H9 (cell line): Measurements from ENCODE around the gene SLC17A3. TPM values are rescaled to one million over a fixed set of nuclear protein-coding genes. Genes with fewer than 3 reads are reported as not detected.

Experiments used
- DNase-seq: peaks from one replicate; pipeline ENCODE4 v3.0.0-alpha.2; 2017
- H2AFZ ChIP-seq: one replicate; pipeline ENCODE4 v1.6.1; 2013; ENCODE audit warnings: mild to moderate bottlenecking, low read length, control low read depth, moderate library complexity
- H2AK5ac ChIP-seq: 2 replicates; pipeline ENCODE4 v1.6.1; 2013; ENCODE audit warnings: low read length, control low read depth, mixed read lengths; ENCODE audit not compliant: insufficient read length
- H2BK120ac ChIP-seq: one replicate; pipeline ENCODE4 v1.6.1; 2013; ENCODE audit warnings: low read depth, mild to moderate bottlenecking, low read length, control low read depth, inconsistent platforms; ENCODE audit not compliant: poor library complexity, severe bottlenecking
- H2BK12ac ChIP-seq: 2 replicates; pipeline ENCODE4 v1.6.1; 2013; ENCODE audit warnings: low read length, control low read depth, mixed read lengths, low read depth; ENCODE audit not compliant: insufficient read length
- H2BK15ac ChIP-seq: 2 replicates; pipeline ENCODE4 v1.6.1; 2013; ENCODE audit warnings: low read depth, low read length, control low read depth
- H2BK20ac ChIP-seq: one replicate; pipeline ENCODE4 v1.6.1; 2013; ENCODE audit warnings: low read depth, mild to moderate bottlenecking, low read length, control low read depth, inconsistent platforms; ENCODE audit not compliant: poor library complexity, severe bottlenecking
- H2BK5ac ChIP-seq: 2 replicates; pipeline ENCODE4 v1.6.1; 2013; ENCODE audit warnings: low read length, control low read depth, mixed read lengths; ENCODE audit not compliant: insufficient read length
- H3K14ac ChIP-seq: 2 replicates; pipeline ENCODE4 v1.6.1; 2013; ENCODE audit warnings: low read length, control low read depth; ENCODE audit not compliant: insufficient read depth
- H3K18ac ChIP-seq: 2 replicates; pipeline ENCODE4 v1.6.1; 2013; ENCODE audit warnings: low read depth, mild to moderate bottlenecking, mixed read lengths, low read length, control low read depth; ENCODE audit not compliant: insufficient read length
- H3K23ac ChIP-seq: 2 replicates; pipeline ENCODE4 v1.6.1; 2013; ENCODE audit warnings: low read length, control low read depth, mixed read lengths, low read depth; ENCODE audit not compliant: insufficient read length
- H3K23me2 ChIP-seq: 2 replicates; pipeline ENCODE4 v1.6.1; 2013; ENCODE audit warnings: low read depth, mild to moderate bottlenecking, mixed read lengths, low read length, control low read depth; ENCODE audit not compliant: insufficient read length, poor library complexity, severe bottlenecking
- H3K27ac ChIP-seq: 2 replicates; pipeline ENCODE4 v1.5.1; 2013; ENCODE audit warnings: low read length, control low read depth, mixed read lengths, low read depth; ENCODE audit not compliant: insufficient read length
- H3K27me3 ChIP-seq: 2 replicates; pipeline ENCODE4 v1.6.1; 2013; ENCODE audit warnings: low read length, control low read depth, inconsistent platforms; ENCODE audit not compliant: insufficient read depth
- H3K4ac ChIP-seq: 2 replicates; pipeline ENCODE4 v1.6.1; 2013; ENCODE audit warnings: low read depth, mild to moderate bottlenecking, control low read depth, inconsistent platforms, low read length, moderate library complexity
- H3K4me1 ChIP-seq: 2 replicates; pipeline ENCODE4 v1.6.1; 2013; ENCODE audit warnings: low read length, control low read depth, inconsistent platforms; ENCODE audit not compliant: insufficient read depth
- H3K4me2 ChIP-seq: 2 replicates; pipeline ENCODE4 v1.6.1; 2013; ENCODE audit warnings: low read length, control low read depth, mixed read lengths; ENCODE audit not compliant: insufficient read length, insufficient read depth
- H3K56ac ChIP-seq: 2 replicates; pipeline ENCODE4 v1.6.1; 2013; ENCODE audit warnings: low read depth, mild to moderate bottlenecking, mixed read lengths, low read length, control low read depth; ENCODE audit not compliant: insufficient read length
- H3K79me1 ChIP-seq: 2 replicates; pipeline ENCODE4 v1.6.1; 2013; ENCODE audit warnings: low read depth, mild to moderate bottlenecking, moderate library complexity, low read length, control low read depth, inconsistent platforms; ENCODE audit not compliant: insufficient read depth, poor library complexity, severe bottlenecking
- H3K79me2 ChIP-seq: 2 replicates; pipeline ENCODE4 v1.6.1; 2013; ENCODE audit warnings: low read length, control low read depth, inconsistent platforms; ENCODE audit not compliant: insufficient read depth
- H3K9ac ChIP-seq: 2 replicates; pipeline ENCODE4 v1.6.1; 2013; ENCODE audit warnings: low read length, control low read depth, mixed read lengths; ENCODE audit not compliant: insufficient read length; ENCODE audit errors: extremely low read depth
- H3K9me3 ChIP-seq: one replicate; pipeline ENCODE4 v1.6.1; 2013; ENCODE audit warnings: low read depth, low read length, inconsistent platforms; ENCODE audit not compliant: control insufficient read depth
- H3T11ph ChIP-seq: one replicate; pipeline ENCODE4 v1.6.1; 2013; ENCODE audit warnings: mild to moderate bottlenecking, low read length, control low read depth, inconsistent platforms
- H4K20me1 ChIP-seq: one replicate; pipeline ENCODE4 v1.6.1; 2013; ENCODE audit not compliant: control insufficient read depth, insufficient read length, insufficient read depth
- H4K5ac ChIP-seq: 2 replicates; pipeline ENCODE4 v1.6.1; 2013; ENCODE audit warnings: low read depth, mild to moderate bottlenecking, mixed read lengths, low read length, control low read depth; ENCODE audit not compliant: insufficient read length
- H4K8ac ChIP-seq: replicated peaks from 2 replicates; pipeline ENCODE4 v1.6.1; 2013; ENCODE audit warnings: low read length, control low read depth, mixed read lengths, low read depth; ENCODE audit not compliant: insufficient read length
- H4K91ac ChIP-seq: 2 replicates; pipeline ENCODE4 v1.6.1; 2013; ENCODE audit warnings: low read depth, mild to moderate bottlenecking, moderate library complexity, mixed read lengths, low read length, control low read depth; ENCODE audit not compliant: insufficient read length
- H3K27ac Mint-ChIP-seq, 3 experiments: 2 replicates in 2 of 3; 3 replicates in 1 of 3; pipeline ENCODE4 v1.8.0; 2020 to 2021; ENCODE audit warnings: mixed read lengths in 3 of 3, mild to moderate bottlenecking in 1 of 3, moderate library complexity in 1 of 3
- H3K27me3 Mint-ChIP-seq: 2 replicates; pipeline ENCODE4 v1.8.0; 2021; ENCODE audit warnings: low read depth, mild to moderate bottlenecking, moderate library complexity, mixed read lengths
- H3K36me3 Mint-ChIP-seq, 3 experiments: 2 replicates in 2 of 3; 3 replicates in 1 of 3; pipeline ENCODE4 v1.8.0; 2020 to 2021; ENCODE audit warnings: low read depth in 3 of 3, mixed read lengths in 3 of 3; ENCODE audit not compliant: insufficient read depth in 1 of 3
- H3K4me1 Mint-ChIP-seq, 2 experiments: 2 replicates each; pipeline ENCODE4 v1.8.0; 2020; ENCODE audit warnings: mixed read lengths in 2 of 2
- H3K4me3 Mint-ChIP-seq, 2 experiments: 2 replicates in 1 of 2; 3 replicates in 1 of 2; pipeline ENCODE4 v1.8.0; 2020 to 2021; ENCODE audit warnings: mild to moderate bottlenecking in 2 of 2, mixed read lengths in 2 of 2, moderate library complexity in 1 of 2
- H3K9me3 Mint-ChIP-seq, 2 experiments: 2 replicates in 1 of 2; 3 replicates in 1 of 2; pipeline ENCODE4 v1.8.0; 2020; ENCODE audit warnings: mild to moderate bottlenecking in 2 of 2, mixed read lengths in 2 of 2, moderate library complexity in 1 of 2
- WGBS: extraction: QIAGEN DNeasy Blood & Tissue Kit; methylation state at CpG from one replicate; pipeline ENCODE4 v1.1.7; 2013; ENCODE audit warnings: missing lambda C conversion rate, low lambda C conversion rate, mixed read lengths; ENCODE audit not compliant: insufficient read length; ENCODE audit errors: extremely low coverage; 5-methylcytosine and 5-hydroxymethylcytosine counted together
- total RNA-seq: library from RNA; stranded (reverse); gene quantifications from 2 replicates; pipeline ENCODE4 v1.2.1, GENCODE V29; 2021
- TF ChIP-seq, protein P1 (sequence below): fragments of 200-600 bp; sonication (generic); conservative IDR thresholded peaks from 3 replicates; pipeline ENCODE4 v1.8.0; 2021; ENCODE audit warnings: antibody characterized with exemption, mild to moderate bottlenecking

SLC17A3 gene
- total RNA-seq, 1 experiment from 2014 or later: not detected

DNA sequence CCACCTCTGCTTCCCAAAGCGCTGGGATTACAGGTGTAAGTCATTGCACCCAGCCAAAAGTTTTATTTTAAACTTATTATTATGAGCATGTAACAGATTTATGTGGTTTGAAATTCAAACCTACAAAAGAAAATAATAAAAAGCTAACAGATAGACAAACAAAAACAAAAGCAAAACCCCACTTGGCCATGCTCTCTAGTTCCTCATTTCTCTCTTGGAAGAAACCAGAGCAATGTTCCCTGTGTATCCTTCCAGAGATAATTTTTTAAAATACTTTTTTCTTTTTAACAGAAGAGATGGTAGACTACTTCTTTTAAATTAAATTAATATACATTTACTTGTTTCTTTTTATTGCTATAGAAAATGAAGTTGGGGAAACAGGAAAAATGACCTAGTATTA is 28.0 kb upstream of the SLC17A3 start:
- no peak overlapping the region for H3K18ac ChIP-seq
- H3K23ac ChIP-seq: no peak overlapping the region
- H3K27ac ChIP-seq: no peak overlapping the region
- no peak overlapping the region for H3K9ac ChIP-seq
- H2BK20ac ChIP-seq: no peak overlapping the region
- no peak overlapping the region for H4K8ac ChIP-seq
- H3K4ac ChIP-seq: no peak overlapping the region
- no peak overlapping the region for H2BK120ac ChIP-seq
- H4K20me1 ChIP-seq: no peaks in the 10 kb centered on the region
- H3K79me2 ChIP-seq: no peaks in the 10 kb centered on the region
- H3K56ac ChIP-seq: no peak overlapping the region
- no peaks in the 10 kb centered on the region for H3K79me1 ChIP-seq
- no peak overlapping the region for H3K4me2 ChIP-seq
- H2AFZ ChIP-seq: no peak overlapping the region
- no peak overlapping the region for H3K27ac Mint-ChIP-seq
- TF ChIP-seq, protein P1, sequence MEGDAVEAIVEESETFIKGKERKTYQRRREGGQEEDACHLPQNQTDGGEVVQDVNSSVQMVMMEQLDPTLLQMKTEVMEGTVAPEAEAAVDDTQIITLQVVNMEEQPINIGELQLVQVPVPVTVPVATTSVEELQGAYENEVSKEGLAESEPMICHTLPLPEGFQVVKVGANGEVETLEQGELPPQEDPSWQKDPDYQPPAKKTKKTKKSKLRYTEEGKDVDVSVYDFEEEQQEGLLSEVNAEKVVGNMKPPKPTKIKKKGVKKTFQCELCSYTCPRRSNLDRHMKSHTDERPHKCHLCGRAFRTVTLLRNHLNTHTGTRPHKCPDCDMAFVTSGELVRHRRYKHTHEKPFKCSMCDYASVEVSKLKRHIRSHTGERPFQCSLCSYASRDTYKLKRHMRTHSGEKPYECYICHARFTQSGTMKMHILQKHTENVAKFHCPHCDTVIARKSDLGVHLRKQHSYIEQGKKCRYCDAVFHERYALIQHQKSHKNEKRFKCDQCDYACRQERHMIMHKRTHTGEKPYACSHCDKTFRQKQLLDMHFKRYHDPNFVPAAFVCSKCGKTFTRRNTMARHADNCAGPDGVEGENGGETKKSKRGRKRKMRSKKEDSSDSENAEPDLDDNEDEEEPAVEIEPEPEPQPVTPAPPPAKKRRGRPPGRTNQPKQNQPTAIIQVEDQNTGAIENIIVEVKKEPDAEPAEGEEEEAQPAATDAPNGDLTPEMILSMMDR: no peak
- no peak overlapping the region for H2AK5ac ChIP-seq
- H3K36me3 Mint-ChIP-seq: no peaks in the 10 kb centered on the region
- no peak overlapping the region for H3K4me3 Mint-ChIP-seq
- H3K27me3 Mint-ChIP-seq: no peaks in the 10 kb centered on the region
- H3K9me3 ChIP-seq: no peaks in the 10 kb centered on the region
- no peak overlapping the region for H2BK5ac ChIP-seq
- no peak overlapping the region for H2BK12ac ChIP-seq
- no peak overlapping the region for H3K14ac ChIP-seq
- no peaks in the 10 kb centered on the region for H3K23me2 ChIP-seq
- H4K5ac ChIP-seq: no peak overlapping the region
- no CpG with 5 or more reads among the region's 1 CpG for WGBS
- H3K4me1 ChIP-seq: peaks cover 5% of the 10 kb centered on the region; the same call in 1 of the 2 replicates
- H3K9me3 Mint-ChIP-seq: no peaks in the 10 kb centered on the region
- H4K91ac ChIP-seq: no peak overlapping the region
- no peaks in the 10 kb centered on the region for H3K27me3 ChIP-seq
- H2BK15ac ChIP-seq: no peak overlapping the region
- H3K4me1 Mint-ChIP-seq: peaks cover 23% of the 10 kb centered on the region in 2 experiments
- DNase-seq: no peak
- H3T11ph ChIP-seq: no peak overlapping the region
